Activated naive CD8-positive, alpha-beta T cell treated with anti-CD3 and anti-CD28 coated beads, Interleukin-2, amount 50 U/mL, for 24 hours (primary cell): ENCODE results near the gene GCK.

Experiments used
- ATAC-seq: fragments of 150-1000 bp; cut with Tn5 transposase; one replicate; pipeline ENCODE4 v1.10.0; 2021
- DNase-seq: peaks from one replicate; pipeline ENCODE4 v3.0.0; 2021
- H3K27ac Mint-ChIP-seq: one replicate; pipeline ENCODE4 v1.8.0; 2021; ENCODE audit warnings: mild to moderate bottlenecking, mixed read lengths
- H3K27me3 Mint-ChIP-seq: one replicate; pipeline ENCODE4 v1.8.0; 2021; ENCODE audit warnings: mixed read lengths
- H3K36me3 Mint-ChIP-seq: one replicate; pipeline ENCODE4 v1.8.0; 2021; ENCODE audit warnings: low read depth, mixed read lengths
- H3K4me1 Mint-ChIP-seq: one replicate; pipeline ENCODE4 v1.8.0; 2021; ENCODE audit warnings: mixed read lengths
- H3K4me3 Mint-ChIP-seq: one replicate; pipeline ENCODE4 v1.8.0; 2021; ENCODE audit warnings: mild to moderate bottlenecking, moderate library complexity, mixed read lengths
- H3K9me3 Mint-ChIP-seq: one replicate; pipeline ENCODE4 v1.8.0; 2021; ENCODE audit warnings: mixed read lengths

Gene GCK

DNA sequence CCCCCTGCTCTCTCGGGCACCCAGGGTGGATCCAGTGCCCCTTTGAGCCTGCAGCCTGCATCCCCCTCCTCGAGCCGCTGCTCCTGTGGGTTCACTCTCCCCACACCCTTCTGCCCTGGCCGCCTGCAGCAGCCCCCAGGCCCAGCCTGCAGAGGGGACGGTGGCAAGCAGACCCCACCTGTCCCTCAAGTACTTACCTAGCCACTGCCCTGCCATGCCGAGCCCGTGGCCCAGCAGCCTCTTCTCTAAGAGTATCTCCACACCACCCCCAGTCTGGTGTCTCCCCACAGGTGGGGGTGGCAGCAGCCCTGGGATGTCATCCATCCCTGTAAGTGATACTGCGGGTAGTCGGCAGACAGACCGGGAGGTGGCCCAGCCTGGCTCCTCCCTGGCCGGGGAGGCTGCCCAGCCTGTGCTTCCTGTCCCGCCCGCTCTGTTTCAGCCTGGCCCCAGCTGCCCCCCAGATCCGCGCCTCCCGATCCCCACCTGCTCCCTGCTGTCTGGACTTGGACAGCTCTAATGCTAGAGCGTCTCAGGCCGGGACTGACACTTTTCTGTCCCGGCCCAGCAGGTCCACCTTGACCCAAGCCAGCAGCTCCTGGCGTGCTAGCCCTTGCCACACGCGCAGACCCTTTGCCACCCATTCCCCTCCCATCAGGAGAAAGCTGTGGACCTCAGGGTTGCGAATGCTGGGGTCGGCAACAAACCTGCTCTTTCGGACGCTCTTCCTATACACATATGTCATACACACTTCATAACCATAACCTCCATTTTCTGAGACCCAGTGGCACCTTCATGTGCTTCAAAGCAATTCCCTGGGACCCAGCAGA lies 36.5 kb upstream of the GCK start:
- no peak overlapping the region for H3K27ac Mint-ChIP-seq
- H3K4me3 Mint-ChIP-seq = no peak overlapping the region
- H3K4me1 Mint-ChIP-seq = no peaks in the 10 kb centered on the region
- ATAC-seq = no peak
- H3K36me3 Mint-ChIP-seq = no peaks in the 10 kb centered on the region
- no peak for DNase-seq
- H3K27me3 Mint-ChIP-seq = no peaks in the 10 kb centered on the region
- H3K9me3 Mint-ChIP-seq = no peaks in the 10 kb centered on the region

- H3K4me3 Mint-ChIP-seq = no peak overlapping the region
- DNase-seq (no peak), ATAC-seq (no peak)
- no peaks in the 10 kb centered on the region for H3K27me3 Mint-ChIP-seq
- H3K36me3 Mint-ChIP-seq = no peaks in the 10 kb centered on the region
- no peak overlapping the region for H3K27ac Mint-ChIP-seq
- no peaks in the 10 kb centered on the region for H3K4me1 Mint-ChIP-seq
- H3K9me3 Mint-ChIP-seq = no peaks in the 10 kb centered on the region
Observed at GRCh38 chr7:44224974-44225565, 35.8 kb upstream of the GCK start.

DNA sequence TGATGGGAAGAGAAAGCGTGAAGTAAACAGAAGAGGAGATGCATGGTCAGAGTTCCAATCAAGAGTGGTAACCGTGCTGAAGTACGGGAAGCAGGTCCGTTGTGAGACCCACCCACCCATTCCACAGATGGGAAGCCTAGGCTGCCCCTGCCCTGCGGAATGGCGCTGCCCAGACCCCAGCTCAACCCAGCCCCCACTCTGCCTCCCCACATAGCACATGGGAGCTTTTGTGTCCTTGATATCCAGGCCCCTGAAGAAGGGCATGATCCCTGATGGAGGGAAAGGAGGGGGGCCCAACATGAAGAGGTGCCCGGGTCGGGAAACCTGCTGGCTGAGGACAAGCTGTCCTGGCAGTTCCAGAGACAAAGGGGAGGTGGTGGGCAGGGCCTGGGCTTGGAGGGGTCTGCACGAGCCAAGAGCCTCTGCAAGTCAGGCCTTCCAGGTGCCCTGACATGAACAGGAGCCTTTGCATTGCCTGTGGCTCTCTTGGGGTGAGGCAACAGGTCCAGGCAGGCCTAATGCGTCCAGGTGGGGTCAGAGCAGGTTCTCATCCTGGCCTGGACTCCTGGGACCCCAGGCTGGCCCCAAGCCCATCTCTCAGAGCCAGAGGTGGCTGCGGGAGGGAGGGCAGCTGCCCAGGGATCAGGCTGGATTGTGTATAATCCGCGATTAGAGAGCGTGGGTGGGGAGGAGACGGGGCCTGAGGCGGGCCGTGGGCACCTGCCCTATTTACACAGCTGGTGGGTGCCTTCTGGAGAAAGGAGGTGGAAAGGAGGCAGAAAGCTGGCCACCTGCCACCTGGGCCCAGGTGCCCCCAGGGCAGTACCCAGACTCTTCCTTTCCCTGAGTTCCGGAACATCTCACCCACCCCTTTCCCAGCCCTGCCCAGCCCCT lies 35.1 kb upstream of the GCK start:
- Mint-ChIP-seq H3K4me3 (no peak overlapping the region), H3K36me3 (no peaks in the 10 kb centered on the region), H3K4me1 (no peaks in the 10 kb centered on the region), H3K9me3 (no peaks in the 10 kb centered on the region), H3K27me3 (no peaks in the 10 kb centered on the region), H3K27ac (no peak overlapping the region)
- ATAC-seq = no peak
- DNase-seq = no peak

- Mint-ChIP-seq H3K9me3 (no peaks in the 10 kb centered on the region), H3K4me1 (no peaks in the 10 kb centered on the region), H3K27me3 (no peaks in the 10 kb centered on the region), H3K36me3 (no peaks in the 10 kb centered on the region), H3K4me3 (no peak overlapping the region), H3K27ac (no peak overlapping the region)
- ATAC-seq (no peak), DNase-seq (no peak)
Observed at GRCh38 chr7:44223362-44224079, 34.3 kb upstream of the GCK start.

- ATAC-seq = no peak
- no peaks in the 10 kb centered on the region for H3K36me3 Mint-ChIP-seq
- no peak overlapping the region for H3K4me3 Mint-ChIP-seq
- H3K9me3 Mint-ChIP-seq = no peaks in the 10 kb centered on the region
- no peaks in the 10 kb centered on the region for H3K4me1 Mint-ChIP-seq
- no peaks in the 10 kb centered on the region for H3K27me3 Mint-ChIP-seq
- no peak for DNase-seq
- no peak overlapping the region for H3K27ac Mint-ChIP-seq
Observed at GRCh38 chr7:44222776-44223261, 33.6 kb upstream of the GCK start.

DNA sequence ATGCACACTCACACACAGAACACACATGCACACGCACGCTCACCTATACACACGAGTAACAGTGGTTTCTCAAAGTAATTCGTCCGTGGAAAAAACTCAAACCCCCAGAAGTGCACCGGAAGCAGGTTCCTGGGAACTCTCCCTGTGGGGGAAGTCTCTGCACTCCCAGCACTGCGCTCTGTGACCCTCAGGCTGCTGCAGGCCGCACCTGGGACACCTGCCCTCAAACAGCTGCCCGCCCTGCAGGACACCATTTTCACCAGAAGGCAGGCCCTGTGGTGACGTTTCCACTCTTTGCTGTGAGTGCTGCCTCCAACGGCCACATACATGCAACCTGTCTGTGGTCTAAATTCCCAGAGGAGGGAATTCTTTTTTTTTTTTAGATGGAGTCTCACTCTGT lies 32.8 kb upstream of the GCK start:
- H3K9me3 Mint-ChIP-seq = no peaks in the 10 kb centered on the region
- DNase-seq = no peak
- ATAC-seq = no peak

DNA sequence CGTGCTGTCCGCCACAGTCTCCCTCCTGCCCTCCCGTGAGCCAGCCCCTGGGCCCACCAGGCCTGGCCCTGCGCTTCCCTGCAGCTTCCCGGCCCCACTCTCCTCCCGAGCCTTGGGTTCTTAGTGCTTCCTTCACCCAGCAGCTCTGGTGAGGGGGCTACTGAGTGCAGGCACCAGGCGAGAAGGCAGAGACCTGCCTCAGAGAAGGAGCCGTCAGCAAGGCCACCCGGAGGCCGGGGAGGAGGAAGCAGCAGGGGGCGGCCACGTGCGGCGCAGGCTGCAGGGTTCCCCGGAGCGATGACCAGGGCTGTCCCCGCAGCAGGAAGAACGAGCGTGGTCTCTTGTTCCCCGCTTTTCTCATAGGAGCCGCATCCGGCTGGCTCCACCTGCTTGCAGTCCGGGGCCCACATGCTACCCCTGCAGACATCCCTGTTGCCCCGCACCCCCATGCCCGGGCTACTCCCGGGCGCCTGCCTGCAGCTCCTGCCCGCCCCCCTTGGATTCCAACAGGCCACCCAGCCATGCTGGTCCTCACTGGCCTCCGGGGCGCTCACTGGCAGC lies 32.1 kb upstream of the GCK start:
- Mint-ChIP-seq H3K4me3 (no peak overlapping the region), H3K9me3 (no peaks in the 10 kb centered on the region), H3K36me3 (no peaks in the 10 kb centered on the region), H3K27me3 (no peaks in the 10 kb centered on the region), H3K27ac (no peak overlapping the region), H3K4me1 (no peaks in the 10 kb centered on the region)
- DNase-seq (no peak), ATAC-seq (no peak)

More for the DNA sequence above, 32.8 kb upstream of the GCK start:
- Mint-ChIP-seq H3K4me1 (no peaks in the 10 kb centered on the region), H3K36me3 (no peaks in the 10 kb centered on the region), H3K27me3 (no peaks in the 10 kb centered on the region), H3K4me3 (no peak overlapping the region), H3K27ac (no peak overlapping the region)

GRCh38 chr7:44220358-44221112 lies 31.3 kb upstream of the GCK start:
- H3K36me3 Mint-ChIP-seq = no peaks in the 10 kb centered on the region
- DNase-seq (no peak), ATAC-seq (no peak)
- no peaks in the 10 kb centered on the region for H3K4me1 Mint-ChIP-seq
- H3K27ac Mint-ChIP-seq = no peak overlapping the region
- no peaks in the 10 kb centered on the region for H3K27me3 Mint-ChIP-seq
- no peak overlapping the region for H3K4me3 Mint-ChIP-seq
- no peaks in the 10 kb centered on the region for H3K9me3 Mint-ChIP-seq

- Mint-ChIP-seq H3K4me3 (no peak overlapping the region), H3K9me3 (no peaks in the 10 kb centered on the region), H3K27me3 (no peaks in the 10 kb centered on the region), H3K27ac (no peak overlapping the region), H3K4me1 (no peaks in the 10 kb centered on the region), H3K36me3 (no peaks in the 10 kb centered on the region)
- ATAC-seq (no peak), DNase-seq (no peak)
Observed at GRCh38 chr7:44220046-44220357, 30.8 kb upstream of the GCK start.

GRCh38 chr7:44219371-44220045 lies 30.3 kb upstream of the GCK start:
- DNase-seq = no peak
- no peaks in the 10 kb centered on the region for H3K36me3 Mint-ChIP-seq
- H3K9me3 Mint-ChIP-seq = no peaks in the 10 kb centered on the region
- H3K4me3 Mint-ChIP-seq = no peak overlapping the region
- H3K27ac Mint-ChIP-seq = no peak overlapping the region
- no peak for ATAC-seq
- H3K4me1 Mint-ChIP-seq = no peaks in the 10 kb centered on the region
- no peaks in the 10 kb centered on the region for H3K27me3 Mint-ChIP-seq

DNA sequence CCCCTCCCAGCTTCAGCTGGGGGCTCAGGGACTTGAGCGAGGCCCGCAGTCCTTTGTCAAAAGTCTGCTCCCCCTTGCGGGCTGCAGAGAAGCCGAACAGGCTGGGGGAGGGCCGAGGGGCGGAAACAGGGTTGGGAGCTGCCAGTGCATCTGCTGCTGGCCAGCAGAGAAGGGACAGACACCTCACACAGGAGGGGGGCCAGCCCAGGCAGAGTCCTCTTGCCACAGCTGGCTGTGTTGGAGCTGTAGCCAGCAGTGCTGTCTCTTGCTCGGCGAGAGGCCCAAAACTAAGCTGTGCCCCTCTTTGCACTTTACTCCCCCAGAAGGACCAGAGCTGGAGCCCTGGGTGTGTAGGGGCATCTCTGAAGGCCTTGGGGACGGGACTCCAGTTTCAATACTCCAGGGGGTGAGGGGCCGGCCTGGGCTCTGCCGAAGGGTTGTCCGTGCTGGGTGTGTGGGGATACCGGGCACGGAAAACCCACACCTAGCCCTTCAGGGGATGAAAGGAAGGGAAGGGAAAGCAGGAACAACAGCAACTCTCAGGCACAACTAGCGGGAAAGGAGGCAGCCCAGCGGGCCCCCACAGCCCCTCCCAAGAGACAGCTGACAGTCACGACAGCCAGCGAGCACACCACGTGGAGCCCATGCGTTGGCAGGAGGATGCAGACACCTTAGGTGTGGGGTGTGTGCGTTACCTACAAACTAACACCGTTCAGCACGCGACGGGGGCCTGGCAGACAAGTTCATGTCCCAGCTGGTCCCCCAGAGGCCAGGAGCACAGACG lies 29.4 kb upstream of the GCK start:
- no peak overlapping the region for H3K27ac Mint-ChIP-seq

DNA sequence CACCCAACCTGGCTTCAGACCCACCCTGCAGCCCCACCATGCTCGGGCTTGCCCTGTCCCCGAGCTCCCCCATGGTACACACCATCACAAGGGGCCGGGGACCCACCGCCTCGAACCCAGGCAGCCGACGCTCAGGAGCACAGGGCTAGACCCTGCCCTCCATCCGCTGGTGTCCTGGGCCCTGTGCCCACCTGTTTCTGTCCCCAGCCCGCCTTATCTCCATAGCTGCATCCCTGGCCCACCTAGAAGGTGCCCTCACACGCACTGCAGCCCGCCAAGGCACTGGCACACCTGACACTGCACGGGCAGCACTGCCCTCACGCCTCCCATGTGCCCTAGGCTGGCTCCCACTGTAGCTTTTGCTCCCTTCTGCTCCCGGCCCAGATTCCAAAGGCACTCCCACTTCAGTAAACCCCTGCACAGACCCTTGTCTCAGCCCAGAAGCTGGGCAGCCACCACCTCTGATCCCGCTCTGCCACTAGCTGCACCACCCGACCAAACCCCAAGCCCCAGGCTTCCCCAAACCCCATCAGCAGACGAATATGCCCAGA lies 28.7 kb upstream of the GCK start:
- no peaks in the 10 kb centered on the region for H3K9me3 Mint-ChIP-seq
- DNase-seq (no peak), ATAC-seq (no peak)
- H3K4me1 Mint-ChIP-seq = no peaks in the 10 kb centered on the region
- peaks cover 2% of the 10 kb centered on the region for H3K36me3 Mint-ChIP-seq
- no peak overlapping the region for H3K4me3 Mint-ChIP-seq
- no peaks in the 10 kb centered on the region for H3K27me3 Mint-ChIP-seq
- no peak overlapping the region for H3K27ac Mint-ChIP-seq

More for the DNA sequence above, 29.4 kb upstream of the GCK start:
- H3K9me3 Mint-ChIP-seq = no peaks in the 10 kb centered on the region
- no peak overlapping the region for H3K4me3 Mint-ChIP-seq
- DNase-seq (no peak), ATAC-seq (no peak)
- H3K4me1 Mint-ChIP-seq = no peaks in the 10 kb centered on the region
- H3K36me3 Mint-ChIP-seq = peaks cover 2% of the 10 kb centered on the region
- no peaks in the 10 kb centered on the region for H3K27me3 Mint-ChIP-seq
